Neutrophil (primary cell): ENCODE measurements around the gene CFAP97D2.

ENCODE experiments used
- H3K27ac ChIP-seq: fragments of 200-600 bp; sonication (generic); 2 replicates; pipeline ENCODE4 v1.5.1; 2016; ENCODE audit warnings: mild to moderate bottlenecking, moderate library complexity
- H3K27me3 ChIP-seq: fragments of 200-600 bp; sonication (generic); 2 replicates; pipeline ENCODE4 v1.6.0; 2016; ENCODE audit warnings: mild to moderate bottlenecking
- H3K36me3 ChIP-seq: fragments of 200-600 bp; sonication (generic); 2 replicates; pipeline ENCODE4 v1.5.1; 2017
- H3K4me1 ChIP-seq, 2 experiments: fragments of 200-600 bp in 1 of 2; sonication (generic) in 1 of 2; 1 replicate in 1 of 2; 2 replicates in 1 of 2; pipeline versions ENCODE4 v1.5.1 to v1.6.1; 2013 to 2016; ENCODE audit warnings: low read depth in 1 of 2, low read length in 1 of 2, mild to moderate bottlenecking in 1 of 2, moderate library complexity in 1 of 2; ENCODE audit not compliant: control insufficient read depth in 1 of 2, insufficient read depth in 1 of 2
- H3K4me3 ChIP-seq, 2 experiments: fragments of 200-600 bp in 1 of 2; sonication (generic) in 1 of 2; 1 replicate in 1 of 2; 2 replicates in 1 of 2; pipeline ENCODE4 v1.5.1; 2013 to 2016; ENCODE audit warnings: low read depth in 1 of 2, low read length in 1 of 2, mild to moderate bottlenecking in 1 of 2, moderate library complexity in 1 of 2
- H3K9me3 ChIP-seq: fragments of 200-600 bp; sonication (generic); 2 replicates; pipeline ENCODE4 v1.5.1; 2016
- TF ChIP-seq, protein P1 (sequence below): fragments of 200-600 bp; sonication (generic); IDR thresholded peaks from 2 replicates; pipeline ENCODE4 v1.5.1; 2016; ENCODE audit warnings: antibody characterized with exemption

The CFAP97D2 gene

DNA sequence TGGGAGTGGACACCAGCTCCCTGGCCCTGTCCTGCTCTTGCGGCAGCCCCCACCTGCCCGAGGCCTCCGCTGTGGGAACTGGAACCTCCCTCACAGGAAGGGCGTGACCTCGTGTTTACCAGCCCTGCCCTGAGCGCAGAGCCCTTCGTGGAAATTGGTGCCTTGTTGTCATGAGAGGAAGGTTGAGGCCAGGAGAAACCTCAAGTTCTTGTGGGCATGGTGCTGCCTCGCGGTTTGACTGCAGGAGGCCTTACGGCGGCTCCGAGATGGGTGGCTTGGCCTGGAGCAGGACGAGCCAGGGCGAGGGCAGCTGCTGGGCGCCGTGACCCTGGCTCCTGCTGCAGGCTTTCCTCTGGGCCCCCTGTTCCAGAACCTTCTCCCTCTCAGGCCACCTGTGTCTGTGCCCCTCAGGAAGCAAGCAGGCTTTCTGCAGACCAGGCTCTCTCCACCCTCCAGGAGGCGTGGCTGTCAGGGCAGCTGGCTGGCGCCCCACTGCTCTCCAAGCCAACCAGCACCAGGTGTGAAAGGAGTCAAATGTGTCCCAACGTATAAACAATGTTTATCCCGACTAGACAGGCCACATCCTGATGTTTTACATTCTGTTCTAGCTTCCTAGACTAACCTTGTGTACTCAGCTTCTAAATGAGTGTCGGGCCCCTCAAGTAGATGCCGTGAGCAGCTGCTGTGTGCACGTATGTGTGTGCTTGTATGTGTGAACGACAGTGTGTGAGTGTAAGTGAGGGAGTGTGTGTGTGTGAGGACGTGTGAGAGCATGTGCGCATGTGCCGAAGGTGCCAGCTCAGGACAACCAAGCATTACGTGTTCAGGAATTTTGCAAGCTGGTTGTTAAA lies 36.2 kb upstream of the CFAP97D2 start:
- Histone ChIP-seq H3K4me3 (no peak overlapping the region), H3K27ac (no peak overlapping the region), H3K4me1 (peaks cover 8 to 13% of the 10 kb centered on the region in 2 experiments), H3K27me3 (peaks cover 42% of the 10 kb centered on the region), H3K9me3 (no peaks in the 10 kb centered on the region), H3K36me3 (no peaks in the 10 kb centered on the region)
- TF ChIP-seq, protein P1, sequence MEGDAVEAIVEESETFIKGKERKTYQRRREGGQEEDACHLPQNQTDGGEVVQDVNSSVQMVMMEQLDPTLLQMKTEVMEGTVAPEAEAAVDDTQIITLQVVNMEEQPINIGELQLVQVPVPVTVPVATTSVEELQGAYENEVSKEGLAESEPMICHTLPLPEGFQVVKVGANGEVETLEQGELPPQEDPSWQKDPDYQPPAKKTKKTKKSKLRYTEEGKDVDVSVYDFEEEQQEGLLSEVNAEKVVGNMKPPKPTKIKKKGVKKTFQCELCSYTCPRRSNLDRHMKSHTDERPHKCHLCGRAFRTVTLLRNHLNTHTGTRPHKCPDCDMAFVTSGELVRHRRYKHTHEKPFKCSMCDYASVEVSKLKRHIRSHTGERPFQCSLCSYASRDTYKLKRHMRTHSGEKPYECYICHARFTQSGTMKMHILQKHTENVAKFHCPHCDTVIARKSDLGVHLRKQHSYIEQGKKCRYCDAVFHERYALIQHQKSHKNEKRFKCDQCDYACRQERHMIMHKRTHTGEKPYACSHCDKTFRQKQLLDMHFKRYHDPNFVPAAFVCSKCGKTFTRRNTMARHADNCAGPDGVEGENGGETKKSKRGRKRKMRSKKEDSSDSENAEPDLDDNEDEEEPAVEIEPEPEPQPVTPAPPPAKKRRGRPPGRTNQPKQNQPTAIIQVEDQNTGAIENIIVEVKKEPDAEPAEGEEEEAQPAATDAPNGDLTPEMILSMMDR, result no peak

DNA sequence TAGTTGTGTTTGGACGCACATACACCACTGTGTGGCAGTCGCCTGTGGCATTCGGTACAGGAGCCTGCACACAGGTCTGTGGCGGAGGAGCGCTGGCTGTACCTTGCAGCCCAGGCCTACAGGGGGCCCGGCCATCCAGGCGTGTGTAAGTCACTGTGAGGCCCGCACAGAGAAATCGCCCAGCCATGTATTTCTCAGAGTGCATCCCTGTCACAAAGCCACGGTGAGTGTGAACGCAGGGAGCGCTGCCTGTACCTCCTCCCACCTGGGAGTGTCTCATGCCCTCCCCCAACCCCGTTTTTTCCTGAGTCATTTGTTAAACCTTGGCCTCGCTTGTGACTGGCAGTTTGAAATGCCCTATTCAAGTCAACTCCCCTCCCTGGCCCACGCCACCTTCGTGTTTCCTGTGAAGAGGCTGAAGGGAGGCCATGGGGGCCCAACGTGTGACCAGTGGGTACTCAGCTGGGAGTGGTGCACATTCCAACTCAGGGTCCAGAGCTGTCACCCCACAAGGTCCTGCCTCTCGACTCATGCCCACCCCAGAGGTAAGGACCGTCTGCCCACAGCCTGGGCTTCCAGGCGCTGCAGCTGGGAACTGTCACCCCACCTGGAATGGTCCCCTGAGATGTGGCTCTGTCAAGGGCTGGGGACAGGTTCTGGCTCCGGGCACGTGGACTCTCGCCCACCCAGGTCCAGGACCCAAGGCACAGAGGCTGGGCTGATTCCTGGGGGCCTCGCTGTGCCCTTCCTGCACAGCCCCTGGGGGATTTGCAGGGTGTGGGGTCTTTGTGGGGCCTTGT lies 35.1 kb upstream of the CFAP97D2 start:
- H3K27me3 ChIP-seq, result peaks cover 49% of the 10 kb centered on the region
- H3K4me1 ChIP-seq, result peaks cover 8 to 13% of the 10 kb centered on the region in 2 experiments
- TF ChIP-seq, protein P1, result no peak
- no peaks in the 10 kb centered on the region for H3K36me3 ChIP-seq
- H3K4me3 ChIP-seq, result no peak overlapping the region
- no peaks in the 10 kb centered on the region for H3K9me3 ChIP-seq
- no peak overlapping the region for H3K27ac ChIP-seq

DNA sequence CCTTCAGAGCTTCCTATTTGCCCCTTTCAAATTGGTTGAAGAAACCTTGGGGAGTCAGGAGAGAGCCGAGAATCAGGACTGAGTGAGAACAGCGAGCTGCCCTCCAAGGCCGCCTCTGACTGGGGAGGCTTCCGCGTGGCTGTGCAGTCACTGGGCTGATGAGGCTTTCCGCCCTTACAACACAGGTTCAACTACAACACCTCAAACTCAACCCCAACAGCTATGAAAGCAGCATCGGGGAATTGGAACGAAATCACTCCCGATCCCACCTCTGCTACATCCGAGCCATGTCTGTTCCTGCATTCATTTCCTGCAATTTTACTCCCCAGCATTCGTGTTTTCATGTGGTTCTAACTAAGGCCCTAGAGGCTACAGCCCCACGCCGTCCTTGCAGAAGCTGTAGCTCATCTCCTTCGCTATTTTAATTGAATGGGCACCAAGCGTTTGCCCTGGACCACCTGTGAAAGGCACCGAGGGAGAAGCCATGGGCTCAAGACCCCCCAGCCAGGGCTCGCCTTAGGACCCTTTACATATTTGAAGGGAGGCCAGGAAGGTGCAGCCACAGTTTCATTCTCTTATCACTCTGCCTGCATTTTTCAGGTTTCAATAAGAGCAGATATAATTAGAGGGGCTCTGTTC lies 34.3 kb upstream of the CFAP97D2 start:
- Histone ChIP-seq H3K27me3 (peaks cover 48% of the 10 kb centered on the region), H3K36me3 (no peaks in the 10 kb centered on the region), H3K4me1 (peaks cover 8 to 13% of the 10 kb centered on the region in 2 experiments), H3K4me3 (no peak overlapping the region), H3K27ac (no peak overlapping the region), H3K9me3 (no peaks in the 10 kb centered on the region)
- TF ChIP-seq, protein P1, result no peak

DNA sequence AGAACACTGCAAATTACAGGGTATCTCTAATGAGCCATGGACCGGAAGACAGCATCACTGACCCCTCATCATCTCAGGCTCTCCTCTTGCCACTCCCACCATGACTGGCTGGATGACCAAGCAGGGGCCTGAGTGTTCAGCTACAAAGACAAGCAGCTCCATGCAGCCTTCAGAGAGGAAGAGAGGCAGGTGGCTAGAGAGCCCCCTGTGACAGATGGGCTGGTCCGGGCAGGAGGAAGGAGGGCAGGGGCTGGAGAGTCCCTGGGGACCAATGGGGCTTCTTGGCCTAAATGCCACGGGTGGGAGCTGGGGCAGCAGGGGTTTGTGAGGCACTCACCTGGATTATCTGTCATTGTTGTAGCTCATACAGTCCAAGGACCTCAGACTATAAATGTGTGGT lies 33.8 kb upstream of the CFAP97D2 start:
- TF ChIP-seq, protein P1, result no peak
- H3K4me1 ChIP-seq, result peaks cover 8 to 13% of the 10 kb centered on the region in 2 experiments
- H3K27me3 ChIP-seq, result peaks cover 43% of the 10 kb centered on the region
- no peaks in the 10 kb centered on the region for H3K36me3 ChIP-seq
- no peak overlapping the region for H3K27ac ChIP-seq
- no peaks in the 10 kb centered on the region for H3K9me3 ChIP-seq
- H3K4me3 ChIP-seq, result no peak overlapping the region

DNA sequence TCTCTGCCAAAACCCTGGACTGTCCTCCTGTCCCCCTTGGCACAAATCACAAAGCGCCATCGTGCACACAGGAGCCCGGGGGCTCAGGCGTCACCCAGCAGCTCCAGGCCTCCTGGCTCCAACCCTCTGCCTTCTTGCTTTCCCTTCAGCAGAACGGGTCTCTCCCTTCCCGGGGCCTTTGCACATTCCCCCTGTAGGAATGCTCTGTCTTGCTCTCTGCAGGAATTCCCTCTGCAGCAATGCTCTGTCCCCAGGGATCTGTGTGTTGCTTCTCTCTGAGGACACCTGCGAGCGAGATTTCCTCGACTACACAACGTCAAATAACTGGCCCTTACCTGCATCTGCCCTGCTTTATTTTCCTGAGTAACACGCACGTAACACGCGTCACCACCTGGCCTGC lies 33.3 kb upstream of the CFAP97D2 start:
- Histone ChIP-seq H3K4me1 (peaks cover 8 to 14% of the 10 kb centered on the region in 2 experiments), H3K36me3 (no peaks in the 10 kb centered on the region), H3K27ac (no peak overlapping the region), H3K27me3 (peaks cover 38% of the 10 kb centered on the region), H3K9me3 (no peaks in the 10 kb centered on the region), H3K4me3 (no peak overlapping the region)
- TF ChIP-seq, protein P1, result no peak
